ENCODE measurements around the gene UVRAG. TPM values are rescaled to one million over a fixed set of nuclear protein-coding genes. Genes with fewer than 3 reads are reported as not detected.
A peak's percentile ranks its signal among the peaks of the same experiment; 100 is the strongest.
"Not testable (repeated sequence)": the region's sequence is repeated elsewhere in the genome, so short reads cannot be mapped to it uniquely, and the experiment has no call there.

The UVRAG gene
- total RNA-seq, 1 donor from 2014 or later = 20.2 TPM

DNA sequence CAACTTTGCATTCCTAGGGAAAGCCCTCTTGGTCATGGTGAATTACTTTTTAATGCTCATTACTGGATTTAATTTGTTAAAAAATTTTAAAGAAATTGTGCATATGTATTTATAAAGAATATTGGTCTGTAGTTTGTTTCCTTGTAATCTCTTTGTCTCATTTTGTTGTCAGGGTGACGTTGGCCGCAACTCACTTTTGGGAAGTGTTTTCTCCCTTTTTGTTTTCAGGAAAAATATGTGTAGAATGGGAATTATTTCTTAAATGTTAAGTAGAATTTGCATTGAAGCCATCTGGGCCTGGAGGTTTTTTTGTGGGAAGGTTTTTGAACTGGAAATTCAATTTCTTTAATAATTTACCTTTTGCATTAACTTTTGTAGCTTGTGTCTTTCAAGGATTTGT lies 149.1 kb downstream of the UVRAG start:
- Mint-ChIP-seq H3K4me1 (ENCODE audit: unreplicated experiment) (peaks cover 44% of the 10 kb centered on the region), H3K4me3 (ENCODE audit: unreplicated experiment) (no peak overlapping the region), H3K9me3 (ENCODE audit: unreplicated experiment) (peaks cover 7% of the 10 kb centered on the region), H3K27ac (ENCODE audit: unreplicated experiment) (no peak overlapping the region), H3K27me3 (ENCODE audit: unreplicated experiment) (no peaks in the 10 kb centered on the region), H3K36me3 (ENCODE audit: unreplicated experiment) (peaks cover 19% of the 10 kb centered on the region)
- DNase-seq (ENCODE audit: extremely low spot score, unreplicated experiment) = no peak
- TF ChIP-seq, protein P1, sequence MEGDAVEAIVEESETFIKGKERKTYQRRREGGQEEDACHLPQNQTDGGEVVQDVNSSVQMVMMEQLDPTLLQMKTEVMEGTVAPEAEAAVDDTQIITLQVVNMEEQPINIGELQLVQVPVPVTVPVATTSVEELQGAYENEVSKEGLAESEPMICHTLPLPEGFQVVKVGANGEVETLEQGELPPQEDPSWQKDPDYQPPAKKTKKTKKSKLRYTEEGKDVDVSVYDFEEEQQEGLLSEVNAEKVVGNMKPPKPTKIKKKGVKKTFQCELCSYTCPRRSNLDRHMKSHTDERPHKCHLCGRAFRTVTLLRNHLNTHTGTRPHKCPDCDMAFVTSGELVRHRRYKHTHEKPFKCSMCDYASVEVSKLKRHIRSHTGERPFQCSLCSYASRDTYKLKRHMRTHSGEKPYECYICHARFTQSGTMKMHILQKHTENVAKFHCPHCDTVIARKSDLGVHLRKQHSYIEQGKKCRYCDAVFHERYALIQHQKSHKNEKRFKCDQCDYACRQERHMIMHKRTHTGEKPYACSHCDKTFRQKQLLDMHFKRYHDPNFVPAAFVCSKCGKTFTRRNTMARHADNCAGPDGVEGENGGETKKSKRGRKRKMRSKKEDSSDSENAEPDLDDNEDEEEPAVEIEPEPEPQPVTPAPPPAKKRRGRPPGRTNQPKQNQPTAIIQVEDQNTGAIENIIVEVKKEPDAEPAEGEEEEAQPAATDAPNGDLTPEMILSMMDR (IDR thresholded peaks at IDR 0.05) = no peak

DNA sequence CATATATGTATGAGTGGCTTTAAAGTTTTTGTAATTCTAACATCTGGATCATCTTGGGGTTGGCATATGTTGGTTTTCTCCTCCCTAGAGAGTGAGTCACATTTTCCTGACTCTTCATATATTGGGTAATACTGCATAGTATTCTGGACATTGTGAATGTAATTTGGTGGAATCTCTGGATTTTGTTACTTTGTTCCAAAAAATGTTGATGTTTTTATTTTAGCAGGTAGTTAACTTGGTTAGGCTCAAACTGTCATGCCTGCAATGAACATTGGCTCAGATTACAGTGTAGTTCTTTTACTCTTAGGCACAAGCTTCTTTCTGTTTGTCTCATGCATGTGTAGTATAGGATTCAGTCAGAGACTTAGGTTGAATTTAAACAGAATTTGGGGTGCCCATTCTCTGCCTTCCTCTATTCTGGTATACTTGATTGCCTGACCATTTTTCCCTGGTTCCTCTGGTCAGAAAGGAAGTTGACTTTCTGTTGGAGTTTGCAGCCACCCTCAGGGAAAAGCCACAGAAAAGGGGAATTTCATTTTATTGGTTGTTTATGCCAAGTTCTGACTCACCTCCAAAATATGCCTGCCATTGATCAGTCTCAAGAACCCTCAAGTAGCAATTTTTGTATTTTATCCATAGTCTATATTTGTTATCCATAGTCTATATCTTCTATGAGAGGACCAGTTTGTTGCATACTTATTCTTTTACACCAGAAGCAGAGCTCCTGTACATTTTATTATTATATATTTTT lies 151.7 kb downstream of the UVRAG start:
- no peak for DNase-seq (ENCODE audit: extremely low spot score, unreplicated experiment)
- H3K27me3 Mint-ChIP-seq (ENCODE audit: unreplicated experiment) = no peaks in the 10 kb centered on the region
- peak overlapping the region; percentile 12 for H3K4me3 Mint-ChIP-seq (ENCODE audit: unreplicated experiment)
- H3K27ac Mint-ChIP-seq (ENCODE audit: unreplicated experiment) = peak overlapping the region; percentile 87
- H3K4me1 Mint-ChIP-seq (ENCODE audit: unreplicated experiment) = peaks cover 54% of the 10 kb centered on the region
- H3K36me3 Mint-ChIP-seq (ENCODE audit: unreplicated experiment) = peaks cover 21% of the 10 kb centered on the region
- H3K9me3 Mint-ChIP-seq (ENCODE audit: unreplicated experiment) = peaks cover 10% of the 10 kb centered on the region
- TF ChIP-seq, protein P1 (IDR thresholded peaks at IDR 0.05) = no peak

DNA sequence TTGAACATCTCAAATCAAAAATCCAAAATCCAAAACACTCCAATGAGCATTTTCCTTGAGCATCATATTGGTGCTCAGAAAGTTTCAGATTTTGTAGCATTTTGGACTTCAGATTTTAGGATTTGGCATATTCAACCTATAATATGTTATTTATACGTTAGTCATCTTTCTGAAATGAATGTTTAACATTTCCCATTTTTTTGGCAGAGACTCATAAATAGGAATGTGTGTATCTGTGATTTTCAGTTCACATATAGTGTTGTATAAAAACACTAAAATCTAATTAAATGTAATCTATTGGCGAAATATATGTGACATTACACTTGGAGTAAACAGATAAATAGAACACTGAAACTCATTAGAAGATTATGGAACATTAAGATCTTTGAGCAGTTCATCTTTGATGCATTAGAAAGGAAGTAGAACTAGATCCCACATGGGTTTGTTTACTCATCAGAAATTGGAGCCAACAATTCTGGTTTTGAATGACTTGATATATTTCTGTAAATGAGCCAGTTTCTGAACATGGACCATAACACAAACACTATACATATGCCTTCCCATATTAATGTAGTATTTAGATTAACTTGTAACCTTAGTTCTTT lies 153.1 kb downstream of the UVRAG start:
- peaks cover 45% of the 10 kb centered on the region for H3K4me1 Mint-ChIP-seq (ENCODE audit: unreplicated experiment)
- H3K4me3 Mint-ChIP-seq (ENCODE audit: unreplicated experiment) = no peak overlapping the region
- H3K27me3 Mint-ChIP-seq (ENCODE audit: unreplicated experiment) = no peaks in the 10 kb centered on the region
- no peak for DNase-seq (ENCODE audit: extremely low spot score, unreplicated experiment)
- peaks cover 23% of the 10 kb centered on the region for H3K9me3 Mint-ChIP-seq (ENCODE audit: unreplicated experiment)
- TF ChIP-seq, protein P1 (IDR thresholded peaks at IDR 0.05) = no peak
- peak overlapping the region; percentile 64 for H3K27ac Mint-ChIP-seq (ENCODE audit: unreplicated experiment)
- peaks cover 28% of the 10 kb centered on the region for H3K36me3 Mint-ChIP-seq (ENCODE audit: unreplicated experiment)

DNA sequence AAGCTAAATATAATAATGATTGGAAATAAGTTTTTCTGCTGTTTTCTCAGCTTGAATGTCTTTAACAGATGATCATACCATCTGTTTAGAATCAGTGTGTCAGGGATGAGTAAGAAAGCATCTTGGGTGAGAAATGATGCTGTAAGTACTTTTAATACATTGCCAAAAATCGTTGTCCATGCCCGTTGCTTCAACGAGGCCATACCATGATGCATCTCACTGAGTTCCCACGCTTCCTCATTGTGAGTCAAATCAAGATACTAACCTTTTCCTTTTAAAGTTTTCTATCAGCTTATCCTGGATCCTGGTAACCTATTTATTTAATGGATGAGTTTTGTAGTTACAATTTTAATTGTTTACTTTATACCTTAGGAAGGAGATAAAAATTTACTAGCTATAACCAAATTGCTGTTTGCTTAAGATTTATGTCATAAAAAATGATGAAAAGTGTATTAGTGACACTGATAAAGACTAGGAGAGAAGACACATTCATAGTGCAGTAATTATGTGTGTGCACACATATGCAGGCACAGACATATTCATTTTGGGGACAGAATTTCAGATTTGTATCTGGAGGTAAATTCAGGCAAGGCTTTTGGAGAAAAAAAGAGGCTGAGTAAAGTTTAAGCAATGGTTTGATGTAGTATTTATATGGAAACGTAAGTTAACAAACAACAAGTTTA lies 154.8 kb downstream of the UVRAG start:
- peaks cover 26% of the 10 kb centered on the region for H3K9me3 Mint-ChIP-seq (ENCODE audit: unreplicated experiment)
- DNase-seq (ENCODE audit: extremely low spot score, unreplicated experiment) = no peak
- peaks cover 22% of the 10 kb centered on the region for H3K36me3 Mint-ChIP-seq (ENCODE audit: unreplicated experiment)
- no peak overlapping the region for H3K4me3 Mint-ChIP-seq (ENCODE audit: unreplicated experiment)
- H3K27me3 Mint-ChIP-seq (ENCODE audit: unreplicated experiment) = no peaks in the 10 kb centered on the region
- no peak overlapping the region for H3K27ac Mint-ChIP-seq (ENCODE audit: unreplicated experiment)
- H3K4me1 Mint-ChIP-seq (ENCODE audit: unreplicated experiment) = peaks cover 43% of the 10 kb centered on the region
- TF ChIP-seq, protein P1 (IDR thresholded peaks at IDR 0.05) = no peak

DNA sequence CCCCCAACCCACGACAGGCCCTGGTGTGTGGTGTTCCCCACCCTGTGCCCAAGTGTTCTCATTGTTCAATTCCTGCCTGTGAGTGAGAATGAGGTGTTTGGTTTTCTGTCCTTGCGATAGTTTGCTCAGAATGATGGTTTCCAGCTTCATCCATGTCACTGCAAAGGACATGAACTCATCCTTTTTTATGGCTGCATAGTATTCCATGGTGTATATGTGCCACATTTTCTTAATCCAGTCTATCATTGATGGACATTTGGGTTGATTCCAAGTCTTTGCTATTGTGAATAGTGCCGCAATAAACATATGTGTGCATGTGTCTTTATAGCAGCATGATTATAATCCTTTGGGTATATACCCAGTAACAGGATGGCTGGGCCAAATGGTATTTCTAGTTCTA lies 158.7 kb downstream of the UVRAG start:
- not testable (repeated sequence) for DNase-seq (ENCODE audit: extremely low spot score, unreplicated experiment); H3K27ac Mint-ChIP-seq (ENCODE audit: unreplicated experiment); H3K4me3 Mint-ChIP-seq (ENCODE audit: unreplicated experiment); H3K27me3 Mint-ChIP-seq (ENCODE audit: unreplicated experiment)
- peaks cover 28% of the 10 kb centered on the region for H3K36me3 Mint-ChIP-seq (ENCODE audit: unreplicated experiment)
- peaks cover 27% of the 10 kb centered on the region for H3K9me3 Mint-ChIP-seq (ENCODE audit: unreplicated experiment)
- H3K4me1 Mint-ChIP-seq (ENCODE audit: unreplicated experiment) = peaks cover 14% of the 10 kb centered on the region

DNA sequence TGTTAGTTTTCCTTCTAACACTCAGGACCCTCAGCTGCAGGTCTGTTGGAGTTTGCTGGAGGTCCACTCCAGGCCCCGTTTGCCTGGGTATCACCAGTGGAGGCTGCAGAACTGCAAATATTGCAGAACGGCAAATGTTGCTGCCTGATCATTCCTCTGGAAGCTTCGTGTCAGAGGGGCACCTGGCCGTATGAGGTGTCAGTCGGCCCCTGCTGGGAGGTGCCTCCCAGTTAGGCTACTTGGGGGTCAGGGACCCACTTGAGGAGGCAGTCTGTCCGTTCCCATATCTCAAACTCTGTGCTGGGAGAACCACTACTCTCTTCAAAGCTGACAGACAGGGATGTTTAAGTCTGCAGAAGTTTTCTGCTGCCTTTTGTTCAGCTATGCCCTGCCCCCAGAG lies 164.1 kb downstream of the UVRAG start:
- DNase-seq (ENCODE audit: extremely low spot score, unreplicated experiment); H3K4me3 Mint-ChIP-seq (ENCODE audit: unreplicated experiment); H3K27me3 Mint-ChIP-seq (ENCODE audit: unreplicated experiment); H3K4me1 Mint-ChIP-seq (ENCODE audit: unreplicated experiment); H3K9me3 Mint-ChIP-seq (ENCODE audit: unreplicated experiment); H3K27ac Mint-ChIP-seq (ENCODE audit: unreplicated experiment): not testable (repeated sequence)
- peaks cover 19% of the 10 kb centered on the region for H3K36me3 Mint-ChIP-seq (ENCODE audit: unreplicated experiment)

DNA sequence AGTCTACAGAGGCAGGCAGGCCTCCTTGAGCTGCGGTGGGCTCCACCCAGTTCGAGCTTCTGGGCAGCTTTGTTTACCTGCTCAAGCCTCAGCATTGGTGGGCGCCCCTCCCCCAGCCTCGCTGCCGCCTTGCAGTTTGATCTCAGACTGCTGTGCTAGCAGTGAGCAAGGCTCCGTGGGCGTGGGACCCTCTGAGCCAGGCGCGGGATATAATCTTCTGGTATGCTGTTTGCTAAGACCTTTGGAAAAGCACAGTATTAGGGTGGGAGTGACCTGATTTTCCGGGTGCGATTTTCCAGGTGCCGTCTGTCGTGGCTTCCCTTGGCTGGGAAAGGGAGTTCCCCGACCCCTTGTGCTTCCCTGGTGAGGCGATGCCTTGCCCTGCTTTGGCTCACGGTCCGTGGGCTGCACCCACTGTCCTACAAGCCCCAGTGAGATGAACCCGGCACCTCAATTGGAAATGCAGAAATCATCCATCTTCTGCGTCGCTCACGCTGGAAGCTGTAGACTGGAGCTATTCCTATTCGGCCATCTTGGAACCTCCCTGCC lies 164.5 kb downstream of the UVRAG start:
- not testable (repeated sequence) for H3K27me3 Mint-ChIP-seq (ENCODE audit: unreplicated experiment); H3K4me1 Mint-ChIP-seq (ENCODE audit: unreplicated experiment); H3K4me3 Mint-ChIP-seq (ENCODE audit: unreplicated experiment); H3K9me3 Mint-ChIP-seq (ENCODE audit: unreplicated experiment); DNase-seq (ENCODE audit: extremely low spot score, unreplicated experiment)
- peak overlapping the region; percentile 10 for H3K27ac Mint-ChIP-seq (ENCODE audit: unreplicated experiment)
- peaks cover 23% of the 10 kb centered on the region for H3K36me3 Mint-ChIP-seq (ENCODE audit: unreplicated experiment)

Measured in osteocyte (in vitro differentiated cells).